Osteoblast (primary cell): Measurements from ENCODE around the gene SCART1. TPM values are rescaled to one million over a fixed set of nuclear protein-coding genes. Genes with fewer than 3 reads are reported as not detected.

Source experiments
- DNase-seq: peaks from one replicate; pipeline ENCODE4 v3.0.0; 2011; ENCODE audit warnings: low spot score, mixed read lengths; ENCODE audit not compliant: insufficient read length; ENCODE audit errors: missing footprints
- H2AFZ ChIP-seq: 2 replicates; pipeline ENCODE4 v1.6.0; 2011; ENCODE audit warnings: mild to moderate bottlenecking, low read length
- H3K27ac ChIP-seq: 2 replicates; pipeline ENCODE4 v1.5.1; 2011; ENCODE audit warnings: mild to moderate bottlenecking, low read depth, low read length, moderate library complexity
- H3K27me3 ChIP-seq: 2 replicates; pipeline ENCODE4 v1.6.0; 2012; ENCODE audit warnings: mild to moderate bottlenecking, control low read depth, inconsistent platforms, low read length, moderate library complexity; ENCODE audit not compliant: insufficient read depth
- H3K36me3 ChIP-seq: 2 replicates; pipeline ENCODE4 v1.5.1; 2011; ENCODE audit warnings: mild to moderate bottlenecking, low read length, control low read depth, moderate library complexity; ENCODE audit not compliant: insufficient read depth
- H3K4me1 ChIP-seq: 2 replicates; pipeline ENCODE4 v1.5.1; 2011; ENCODE audit warnings: mild to moderate bottlenecking, low read length, control low read depth, moderate library complexity; ENCODE audit not compliant: insufficient read depth
- H3K4me2 ChIP-seq: 2 replicates; pipeline ENCODE4 v1.6.0; 2011; ENCODE audit warnings: mild to moderate bottlenecking, low read length; ENCODE audit not compliant: insufficient read depth
- H3K4me3 ChIP-seq: fragments of 200-600 bp; sonication (generic); 3 replicates; pipeline ENCODE4 v1.5.1; 2012; ENCODE audit warnings: mild to moderate bottlenecking, low read length, inconsistent platforms; ENCODE audit not compliant: insufficient read depth
- H3K79me2 ChIP-seq: 2 replicates; pipeline ENCODE4 v1.6.0; 2012; ENCODE audit warnings: mild to moderate bottlenecking, low read length, control low read depth, inconsistent platforms; ENCODE audit not compliant: insufficient read depth
- H3K9me3 ChIP-seq: 2 replicates; pipeline ENCODE4 v1.5.1; 2011; ENCODE audit warnings: low read depth, low read length, control low read depth
- H4K20me1 ChIP-seq: 2 replicates; pipeline ENCODE4 v1.6.0; 2012; ENCODE audit warnings: mild to moderate bottlenecking, low read length, control low read depth; ENCODE audit not compliant: insufficient read depth
- total RNA-seq: library from RNA; depleted of rRNA; stranded (reverse); fragments of >200 nt; gene quantifications from 2 replicates; pipeline ENCODE4 v1.2.3, GENCODE V29; 2012
- TF ChIP-seq, protein P1 (sequence below): IDR thresholded peaks from 2 replicates; pipeline ENCODE4 v1.5.1; 2011; ENCODE audit warnings: mild to moderate bottlenecking, low read depth, low read length, moderate library complexity; ENCODE audit errors: extremely low read depth

SCART1 gene
- total RNA-seq, 1 donor, result 5.1 TPM

DNA sequence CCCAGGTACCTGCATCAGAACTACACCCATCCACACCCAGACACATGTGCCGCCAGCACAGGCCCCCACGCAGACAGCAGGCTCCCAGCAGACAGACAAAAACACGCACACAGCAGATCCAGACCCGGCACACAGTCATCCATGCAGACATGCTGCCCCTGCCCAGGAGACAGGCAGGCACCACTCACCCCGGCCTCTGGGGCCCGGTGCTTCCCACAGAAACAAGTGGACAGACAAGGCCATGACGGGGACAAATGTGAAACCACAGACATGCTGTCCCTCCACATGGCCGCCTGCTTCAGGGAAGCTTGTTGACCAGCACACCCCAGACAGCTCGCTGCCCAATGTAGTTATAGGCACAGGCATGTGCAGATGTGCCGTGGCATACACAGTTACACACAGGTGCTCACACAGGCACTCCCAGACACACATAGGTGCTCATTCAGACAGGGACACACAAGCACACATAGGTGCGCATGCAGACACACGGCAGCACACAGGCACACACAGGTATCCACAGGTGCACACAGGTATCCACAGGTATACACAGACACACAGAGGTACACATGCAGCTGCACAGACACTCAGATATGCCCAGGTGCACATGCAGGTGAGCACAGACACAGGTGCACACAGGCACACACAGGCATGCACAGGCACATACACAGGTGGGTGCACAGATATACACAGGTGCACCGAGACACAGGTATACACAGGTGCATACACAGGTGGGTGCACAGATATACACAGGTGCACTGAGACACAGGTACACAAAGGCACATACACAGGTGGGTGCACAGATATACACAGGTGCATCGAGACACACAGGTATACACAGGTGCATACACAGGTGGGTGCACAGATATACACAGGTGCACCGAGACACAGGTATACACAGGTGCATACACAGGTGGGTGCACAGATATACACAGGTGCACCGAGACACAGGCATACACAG, 10.5 kb upstream of the SCART1 start:
- Histone ChIP-seq H3K27ac (no peak overlapping the region), H4K20me1 (peaks cover 13% of the 10 kb centered on the region), H3K4me3 (no peak overlapping the region), H3K4me1 (no peaks in the 10 kb centered on the region), H3K9me3 (peaks cover 2% of the 10 kb centered on the region), H3K79me2 (no peaks in the 10 kb centered on the region), H3K4me2 (no peak overlapping the region), H3K27me3 (no peaks in the 10 kb centered on the region), H3K36me3 (no peaks in the 10 kb centered on the region), H2AFZ (no peak overlapping the region)
- TF ChIP-seq, protein P1, sequence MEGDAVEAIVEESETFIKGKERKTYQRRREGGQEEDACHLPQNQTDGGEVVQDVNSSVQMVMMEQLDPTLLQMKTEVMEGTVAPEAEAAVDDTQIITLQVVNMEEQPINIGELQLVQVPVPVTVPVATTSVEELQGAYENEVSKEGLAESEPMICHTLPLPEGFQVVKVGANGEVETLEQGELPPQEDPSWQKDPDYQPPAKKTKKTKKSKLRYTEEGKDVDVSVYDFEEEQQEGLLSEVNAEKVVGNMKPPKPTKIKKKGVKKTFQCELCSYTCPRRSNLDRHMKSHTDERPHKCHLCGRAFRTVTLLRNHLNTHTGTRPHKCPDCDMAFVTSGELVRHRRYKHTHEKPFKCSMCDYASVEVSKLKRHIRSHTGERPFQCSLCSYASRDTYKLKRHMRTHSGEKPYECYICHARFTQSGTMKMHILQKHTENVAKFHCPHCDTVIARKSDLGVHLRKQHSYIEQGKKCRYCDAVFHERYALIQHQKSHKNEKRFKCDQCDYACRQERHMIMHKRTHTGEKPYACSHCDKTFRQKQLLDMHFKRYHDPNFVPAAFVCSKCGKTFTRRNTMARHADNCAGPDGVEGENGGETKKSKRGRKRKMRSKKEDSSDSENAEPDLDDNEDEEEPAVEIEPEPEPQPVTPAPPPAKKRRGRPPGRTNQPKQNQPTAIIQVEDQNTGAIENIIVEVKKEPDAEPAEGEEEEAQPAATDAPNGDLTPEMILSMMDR, result no peak
- peak; percentile 77 for DNase-seq

DNA sequence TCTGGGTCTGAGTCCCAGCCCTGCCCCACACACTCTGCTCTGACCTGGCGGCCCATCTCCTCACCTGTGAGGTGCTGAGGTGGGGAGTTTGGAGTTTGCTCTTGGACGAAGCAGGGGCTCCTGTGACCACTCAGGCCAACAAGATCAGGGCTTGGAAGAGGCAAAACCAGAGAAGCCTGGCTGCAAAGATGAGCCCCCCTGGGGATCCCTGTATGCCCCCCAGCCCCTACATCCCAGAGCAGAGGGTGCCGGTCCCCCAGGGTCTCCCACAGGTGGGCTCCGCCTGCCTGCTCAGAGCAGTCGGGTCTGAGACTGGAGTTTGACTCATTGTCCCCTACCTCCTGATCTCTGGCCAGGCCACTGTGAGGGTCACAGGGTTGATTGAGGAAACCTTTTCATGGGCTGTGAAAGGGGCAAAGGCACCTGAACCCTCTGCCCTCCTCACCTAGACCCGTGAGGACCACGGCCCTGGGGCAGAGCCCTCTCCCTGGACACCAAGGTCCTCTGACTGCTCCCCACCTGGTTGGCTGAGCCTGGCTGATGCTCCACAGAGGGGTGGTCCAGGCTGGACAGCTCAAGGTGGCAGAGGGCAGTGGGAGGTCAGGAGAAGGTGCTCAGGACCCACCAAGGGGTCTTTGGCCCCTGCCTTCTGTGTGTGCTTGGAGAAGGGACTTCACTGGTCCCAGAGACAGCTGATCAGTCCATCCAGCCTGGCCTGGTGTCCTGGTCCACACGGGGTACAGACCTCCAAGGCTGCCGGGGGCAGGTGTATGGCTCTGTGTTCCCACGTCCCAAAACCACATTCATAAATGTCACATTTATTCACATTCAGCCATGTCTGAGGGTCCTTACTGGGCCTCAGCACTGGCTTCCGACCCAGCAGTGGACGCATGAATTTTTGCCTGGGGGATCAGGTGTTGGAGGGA, 9.1 kb upstream of the SCART1 start:
- H3K4me3 ChIP-seq, result no peak overlapping the region
- no peaks in the 10 kb centered on the region for H3K4me1 ChIP-seq
- peak; percentile 76 for DNase-seq
- H3K79me2 ChIP-seq, result no peaks in the 10 kb centered on the region
- H3K4me2 ChIP-seq, result no peak overlapping the region
- H3K9me3 ChIP-seq, result peaks cover 4% of the 10 kb centered on the region
- H3K27ac ChIP-seq, result no peak overlapping the region
- TF ChIP-seq, protein P1, result no peak
- H3K36me3 ChIP-seq, result no peaks in the 10 kb centered on the region
- no peak overlapping the region for H2AFZ ChIP-seq
- H3K27me3 ChIP-seq, result no peaks in the 10 kb centered on the region
- H4K20me1 ChIP-seq, result peaks cover 1% of the 10 kb centered on the region

DNA sequence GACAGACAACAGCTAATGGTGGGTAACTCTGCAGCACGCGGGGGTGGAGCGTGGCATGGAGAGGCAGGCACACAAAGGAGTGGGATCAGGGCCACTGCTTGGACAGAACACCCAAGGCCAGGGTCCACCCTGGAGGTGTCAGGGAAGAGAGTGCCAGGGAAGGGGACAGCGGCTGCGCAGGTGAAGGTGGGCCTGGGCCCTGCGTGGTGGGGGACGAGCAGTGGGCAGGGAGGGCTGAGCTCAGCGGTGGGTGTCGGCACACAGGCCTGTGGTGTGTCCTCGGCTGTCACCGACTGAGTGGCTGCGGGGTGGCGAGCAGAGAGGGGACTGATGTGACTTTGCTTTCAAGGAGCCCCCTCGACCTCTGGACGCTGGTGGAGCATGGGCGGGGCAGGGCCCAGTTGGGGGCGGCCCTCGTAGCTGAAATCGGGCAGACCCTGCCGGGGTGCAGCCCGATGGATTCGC, 8.4 kb upstream of the SCART1 start:
- DNase-seq, result peak; percentile 87
- Histone ChIP-seq H3K4me2 (no peak overlapping the region), H2AFZ (no peak overlapping the region), H4K20me1 (no peaks in the 10 kb centered on the region), H3K79me2 (no peaks in the 10 kb centered on the region), H3K27ac (no peak overlapping the region), H3K27me3 (no peaks in the 10 kb centered on the region), H3K4me3 (no peak overlapping the region), H3K36me3 (no peaks in the 10 kb centered on the region), H3K4me1 (no peaks in the 10 kb centered on the region), H3K9me3 (peaks cover 4% of the 10 kb centered on the region)
- TF ChIP-seq, protein P1, result no peak
